Measurements from ENCODE around the gene SYNPR.

Gene SYNPR

GRCh38 chr3:63386568-63386967 lies 108.5 kb downstream of the SYNPR start:
- DNase-seq: no peak

GRCh38 chr3:63387568-63387967 lies 109.5 kb downstream of the SYNPR start:
- DNase-seq: no peak

DNA sequence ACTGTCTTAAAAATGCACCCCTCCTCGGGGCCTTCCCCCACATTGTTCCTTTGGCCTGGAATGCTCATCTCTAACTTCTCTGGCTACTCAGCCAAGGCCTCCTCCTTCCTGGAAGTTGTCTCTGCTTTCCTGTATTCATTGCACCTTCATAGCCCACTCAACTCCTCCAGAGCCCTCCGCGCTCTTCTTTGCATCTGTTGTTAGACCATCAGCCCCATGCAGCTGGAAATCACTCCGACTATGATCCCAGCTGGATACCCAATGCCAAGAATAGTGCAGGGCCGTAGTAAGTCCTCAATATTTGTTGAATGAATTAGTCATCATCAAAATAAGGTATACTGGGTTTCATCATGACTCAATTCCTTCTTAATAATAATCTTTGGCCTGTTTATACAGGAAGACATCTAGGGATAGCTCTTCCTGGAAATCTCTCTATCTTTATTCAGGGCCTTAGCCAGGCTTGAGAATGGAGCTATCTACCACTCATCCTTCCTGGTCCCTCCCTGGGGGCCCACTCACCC lies 112.7 kb downstream of the SYNPR start:
- no peak for DNase-seq

GRCh38 chr3:63395960-63396359 lies 117.9 kb downstream of the SYNPR start:
- no peak for DNase-seq

DNA sequence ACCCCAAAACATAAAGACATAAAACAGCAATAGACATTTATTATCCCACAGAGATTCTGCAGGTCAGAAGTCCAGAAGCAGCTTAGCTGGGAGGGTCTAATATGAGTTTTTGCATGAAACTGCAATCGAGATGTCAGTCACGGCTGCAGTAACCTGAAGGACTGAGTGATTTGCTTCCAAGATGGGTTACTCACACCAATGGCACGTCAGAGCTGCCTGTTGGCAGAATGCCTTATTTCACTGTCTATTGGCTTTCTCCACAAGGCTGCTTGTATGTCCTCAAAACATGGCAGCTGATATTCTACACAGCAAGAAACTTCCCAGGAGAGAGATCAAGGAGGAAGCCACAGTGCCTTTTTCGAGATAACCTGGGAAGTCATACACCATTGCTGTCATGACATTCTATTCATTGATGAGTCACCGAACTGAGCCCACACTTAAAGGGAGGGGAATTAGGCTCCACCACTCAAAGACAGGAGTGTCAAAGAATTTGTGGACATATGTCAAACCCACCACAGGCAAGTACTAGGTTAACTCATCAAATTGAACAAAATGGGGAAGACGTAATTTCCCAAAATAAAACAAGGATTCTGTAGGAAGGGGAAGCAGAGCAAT lies 122.2 kb downstream of the SYNPR start:
- no peak for DNase-seq

- no peak for DNase-seq
Measured at GRCh38 chr3:63405882-63406281, 127.8 kb downstream of the SYNPR start.

- DNase-seq: no peak
Measured at GRCh38 chr3:63413523-63413922, 135.4 kb downstream of the SYNPR start.

- no peak for DNase-seq
Measured at GRCh38 chr3:63414607-63415006, 136.5 kb downstream of the SYNPR start.

GRCh38 chr3:63429905-63430304 lies 151.8 kb downstream of the SYNPR start:
- DNase-seq: no peak

DNA sequence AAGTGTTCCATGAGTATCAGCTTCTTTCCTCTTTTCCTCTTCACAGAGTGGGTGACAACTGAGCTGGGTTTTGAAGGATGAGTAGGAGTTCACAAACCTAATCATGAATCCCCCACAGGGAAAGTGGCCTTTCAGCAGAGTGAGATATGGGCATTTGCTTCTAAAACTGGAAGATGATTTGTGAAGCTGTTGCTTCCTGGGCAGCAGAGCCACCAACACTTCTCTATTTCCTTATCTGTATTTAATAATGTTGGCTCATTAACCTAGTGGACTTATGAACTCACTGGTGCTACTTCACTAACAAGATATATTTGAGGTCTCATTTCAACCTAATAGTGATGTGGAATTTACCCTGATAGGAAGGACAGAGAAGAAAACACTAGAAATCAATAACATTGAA lies 152.8 kb downstream of the SYNPR start:
- no peak for DNase-seq

GRCh38 chr3:63437858-63438257 lies 159.8 kb downstream of the SYNPR start:
- no peak for DNase-seq

- DNase-seq: no peak
Measured at GRCh38 chr3:63438826-63439371, 160.8 kb downstream of the SYNPR start.

DNA sequence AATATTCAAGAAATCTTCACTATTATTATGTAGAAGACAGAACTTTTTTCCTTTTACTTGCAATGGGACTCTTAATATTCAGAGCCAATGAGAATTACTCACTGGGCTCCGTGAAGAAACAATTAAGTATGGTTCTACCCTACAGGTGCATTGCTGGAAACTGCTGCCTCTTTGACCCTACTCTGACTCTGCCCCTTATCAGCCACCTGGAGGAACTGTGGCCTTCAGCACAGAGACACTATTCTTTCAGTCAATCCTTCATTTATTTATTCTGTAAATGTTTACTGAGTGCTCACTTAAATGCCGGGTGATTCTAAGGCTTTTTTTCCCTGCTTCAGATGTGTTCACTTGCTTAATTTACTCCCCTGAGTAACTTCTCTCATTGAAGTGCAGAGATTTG lies 163.2 kb downstream of the SYNPR start:
- no peak for DNase-seq

DNA sequence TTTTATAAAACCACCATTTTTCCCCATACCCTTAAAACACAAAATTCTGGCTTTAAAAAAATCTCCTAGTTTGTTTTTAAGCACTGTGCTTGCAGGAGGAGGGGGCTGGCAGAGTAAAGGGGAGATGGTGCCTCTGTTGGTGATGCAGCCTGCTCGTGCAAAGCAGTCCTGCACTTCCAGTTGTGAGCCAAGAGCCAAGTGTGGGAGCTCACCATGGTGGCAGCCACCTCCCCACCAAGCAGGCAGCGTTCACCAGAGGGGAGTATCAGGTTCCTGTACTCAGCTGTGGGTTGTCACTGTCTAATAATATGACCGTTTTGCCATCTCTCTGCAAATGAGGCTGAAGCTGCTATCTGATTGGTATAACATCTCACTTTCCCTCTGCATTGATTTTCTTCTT lies 164.8 kb downstream of the SYNPR start:
- DNase-seq: no peak

DNA sequence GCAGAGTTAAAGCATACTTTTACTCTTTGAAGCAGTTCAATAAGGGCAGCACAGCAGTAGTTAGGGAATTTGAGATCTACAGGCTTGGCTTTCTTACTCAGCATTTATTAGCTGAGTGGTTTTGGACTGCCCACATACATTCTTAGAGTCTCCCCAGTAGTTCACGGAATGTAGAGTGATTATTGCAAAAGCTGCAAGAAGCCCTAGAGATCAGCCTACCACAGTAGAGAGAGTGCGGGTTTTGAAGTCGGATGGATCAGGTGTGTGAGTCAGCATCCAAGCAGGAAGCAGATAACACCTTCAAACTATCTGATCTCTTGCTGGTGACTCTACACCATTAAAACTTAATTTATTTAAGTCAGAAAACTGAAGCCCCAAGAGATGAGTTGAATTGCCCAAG lies 171.9 kb downstream of the SYNPR start:
- no peak for DNase-seq

GRCh38 chr3:63450634-63451363 lies 172.7 kb downstream of the SYNPR start:
- no peak for DNase-seq

- DNase-seq: no peak
Measured at GRCh38 chr3:63456901-63457300, 178.8 kb downstream of the SYNPR start.

DNA sequence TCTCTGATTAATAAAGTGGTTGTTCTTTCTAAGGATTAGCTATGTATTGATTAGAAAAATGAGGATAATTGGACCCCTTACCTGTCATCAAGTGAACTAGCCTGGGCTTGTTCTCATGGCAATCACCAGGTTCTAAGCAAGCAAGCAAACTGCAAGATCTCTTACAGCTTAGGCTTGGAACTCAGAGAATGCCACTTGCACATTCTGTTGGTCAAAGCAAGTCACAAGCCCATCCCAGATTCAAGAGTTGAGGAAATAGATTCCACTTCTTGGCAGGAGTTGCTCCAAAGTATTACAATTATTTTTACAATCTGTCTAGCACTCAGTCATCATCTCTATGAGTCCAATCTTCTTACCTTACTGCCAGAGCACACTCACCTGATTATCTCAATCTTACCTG lies 180.3 kb downstream of the SYNPR start:
- no peak for DNase-seq

DNA sequence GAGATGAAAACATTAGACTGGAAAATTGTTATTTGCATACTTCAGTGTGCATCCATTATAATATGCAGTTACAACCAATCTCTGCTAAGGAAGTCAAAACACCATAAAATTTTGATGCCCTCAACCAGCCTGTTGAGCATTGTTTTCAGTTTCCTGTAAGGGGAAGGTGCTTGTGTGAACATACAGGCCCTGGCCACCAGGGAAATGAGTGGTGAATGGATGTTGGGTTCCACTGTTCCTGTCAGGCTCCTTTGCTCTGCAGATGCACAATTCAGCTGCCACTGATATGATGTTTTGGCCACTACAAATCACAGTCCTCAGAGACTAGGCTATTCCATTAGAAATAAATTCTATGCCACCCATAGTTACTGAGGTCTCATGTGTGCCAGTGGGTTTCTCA lies 184.6 kb downstream of the SYNPR start:
- no peak for DNase-seq

- DNase-seq: no peak
Measured at GRCh38 chr3:63467392-63467791, 189.3 kb downstream of the SYNPR start.

GRCh38 chr3:63470745-63471144 lies 192.6 kb downstream of the SYNPR start:
- DNase-seq: no peak

- DNase-seq: no peak
Measured at GRCh38 chr3:63471781-63472180, 193.7 kb downstream of the SYNPR start.

DNA sequence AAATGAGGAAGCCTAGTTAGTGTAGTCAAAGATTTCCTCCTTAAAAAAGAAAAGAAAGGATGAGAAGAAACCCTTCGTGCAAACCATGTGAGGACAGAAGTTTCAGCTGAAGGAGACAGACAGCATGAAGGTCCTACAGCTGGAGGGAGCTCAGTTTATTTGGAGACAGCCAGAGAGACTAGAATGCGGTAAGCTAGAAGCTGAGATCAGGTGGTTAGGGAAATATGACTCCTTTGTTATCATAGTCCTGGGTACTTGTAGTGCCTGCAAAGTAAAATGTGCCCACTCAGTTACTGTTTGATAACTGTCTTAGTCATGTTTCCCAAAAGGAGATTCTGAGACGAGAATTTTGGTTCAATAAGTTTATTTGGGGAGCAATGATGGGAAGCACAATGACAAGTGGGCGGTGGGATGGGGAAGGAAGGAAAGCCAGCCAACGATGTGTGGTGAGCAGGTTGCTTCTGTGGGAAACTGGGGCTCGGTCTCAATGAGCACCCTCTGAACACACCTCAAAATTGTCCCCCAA lies 195.6 kb downstream of the SYNPR start:
- no peak for DNase-seq

All from CD4-positive, alpha-beta T cell treated with Interleukin-6 for 4 hours (primary cell).